LNCAP (cell line): ENCODE measurements around the gene PSMC3.

Source experiments
- CTCF ChIP-seq: fragments of 450-650 bp; IDR thresholded peaks from 2 replicates; pipeline ENCODE4 v1.5.1; 2017; ENCODE audit warnings: mild to moderate bottlenecking

PSMC3 gene

GRCh38 chr11:47426062-47426956, at the start of gene PSMC3:
TSS of gene PSMC3 (minus strand) at chr11:47426439. CDS start at chr11:47426279, 160 bp downstream.
- TF ChIP-seq CTCF: no peak

GRCh38 chr11:47470671-47471070, 44.4 kb upstream of the PSMC3 start:
- no peak for TF ChIP-seq CTCF

- TF ChIP-seq CTCF: no peak
Observed at GRCh38 chr11:47469361-47470179, 43.3 kb upstream of the PSMC3 start.

- TF ChIP-seq CTCF: no peak
Observed at GRCh38 chr11:47468598-47469214, 42.5 kb upstream of the PSMC3 start.

- no peak for TF ChIP-seq CTCF
Observed at GRCh38 chr11:47467357-47467756, 41.1 kb upstream of the PSMC3 start.

GRCh38 chr11:47466701-47467250, 40.5 kb upstream of the PSMC3 start:
- TF ChIP-seq CTCF: no peak

- TF ChIP-seq CTCF: no peak
Observed at GRCh38 chr11:47466201-47466600, 40.0 kb upstream of the PSMC3 start.
